Measurements from ENCODE around the gene SLC25A45.

GRCh38 chr11:65370659-65371049 is 11.8 kb downstream of the SLC25A45 start:
- no peak for TF ChIP-seq CHD1 (IDR thresholded peaks at IDR 0.05; ENCODE audit: low read depth, low read length)
- TF ChIP-seq MXI1 (IDR thresholded peaks at IDR 0.05; ENCODE audit: borderline replicate concordance, low read depth, low read length) = no peak
- TF ChIP-seq MAFK (IDR thresholded peaks at IDR 0.05; ENCODE audit: low read depth, low read length) = no peak
- TF ChIP-seq, protein P1, sequence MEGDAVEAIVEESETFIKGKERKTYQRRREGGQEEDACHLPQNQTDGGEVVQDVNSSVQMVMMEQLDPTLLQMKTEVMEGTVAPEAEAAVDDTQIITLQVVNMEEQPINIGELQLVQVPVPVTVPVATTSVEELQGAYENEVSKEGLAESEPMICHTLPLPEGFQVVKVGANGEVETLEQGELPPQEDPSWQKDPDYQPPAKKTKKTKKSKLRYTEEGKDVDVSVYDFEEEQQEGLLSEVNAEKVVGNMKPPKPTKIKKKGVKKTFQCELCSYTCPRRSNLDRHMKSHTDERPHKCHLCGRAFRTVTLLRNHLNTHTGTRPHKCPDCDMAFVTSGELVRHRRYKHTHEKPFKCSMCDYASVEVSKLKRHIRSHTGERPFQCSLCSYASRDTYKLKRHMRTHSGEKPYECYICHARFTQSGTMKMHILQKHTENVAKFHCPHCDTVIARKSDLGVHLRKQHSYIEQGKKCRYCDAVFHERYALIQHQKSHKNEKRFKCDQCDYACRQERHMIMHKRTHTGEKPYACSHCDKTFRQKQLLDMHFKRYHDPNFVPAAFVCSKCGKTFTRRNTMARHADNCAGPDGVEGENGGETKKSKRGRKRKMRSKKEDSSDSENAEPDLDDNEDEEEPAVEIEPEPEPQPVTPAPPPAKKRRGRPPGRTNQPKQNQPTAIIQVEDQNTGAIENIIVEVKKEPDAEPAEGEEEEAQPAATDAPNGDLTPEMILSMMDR (conservative IDR thresholded peaks at IDR 0.05; ENCODE audit: low read depth, low read length) = no peak
